NCI-H82 (cell line): ENCODE data around the gene WDFY3.
A peak's percentile ranks its signal among the peaks of the same experiment; 100 is the strongest.

Source experiments
- DNase-seq: peaks from one replicate; lab custom pipeline; 2025; lab: John Stamatoyannopoulos, UW

WDFY3 gene

DNA sequence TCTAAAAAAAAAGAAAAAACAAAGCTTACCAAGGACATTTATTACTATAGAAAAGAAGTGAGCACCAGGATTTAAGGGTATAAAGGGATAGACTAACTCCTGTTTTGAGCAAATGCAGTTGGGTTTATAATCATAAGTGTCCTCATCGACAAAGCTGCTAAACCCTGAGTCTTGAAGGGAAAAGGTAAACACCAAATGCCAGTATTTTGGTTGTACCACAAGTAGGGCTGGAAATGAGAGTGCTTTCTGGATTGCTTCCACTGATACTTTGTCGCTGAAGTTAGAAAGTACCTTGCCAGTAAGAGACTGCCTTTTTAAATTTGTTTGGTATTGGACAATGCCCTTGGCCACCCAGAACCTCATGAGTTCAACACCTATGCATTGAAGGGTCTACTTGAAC lies 53.7 kb downstream of the WDFY3 start:
- no peak for DNase-seq

DNA sequence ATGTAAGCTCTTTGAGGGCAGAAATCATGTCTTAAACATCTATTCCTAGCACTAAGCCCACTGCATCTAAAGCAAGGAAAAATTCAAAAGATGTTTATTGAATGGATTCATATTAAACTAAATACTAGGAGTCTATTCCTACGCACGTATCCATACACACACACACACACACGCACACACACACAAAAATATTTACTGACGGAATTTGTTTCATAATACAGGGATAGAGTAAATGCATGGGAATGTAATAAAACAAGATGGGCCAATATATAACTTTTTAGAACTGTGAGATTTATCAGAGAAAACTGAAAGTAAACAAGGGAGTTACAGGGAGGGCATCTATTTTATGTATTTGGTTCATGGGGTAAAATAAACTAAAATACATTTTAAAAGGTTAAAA lies 57.6 kb downstream of the WDFY3 start:
- no peak for DNase-seq

- no peak for DNase-seq
Observed at GRCh38 chr4:84907145-84907544, 59.3 kb downstream of the WDFY3 start.

DNA sequence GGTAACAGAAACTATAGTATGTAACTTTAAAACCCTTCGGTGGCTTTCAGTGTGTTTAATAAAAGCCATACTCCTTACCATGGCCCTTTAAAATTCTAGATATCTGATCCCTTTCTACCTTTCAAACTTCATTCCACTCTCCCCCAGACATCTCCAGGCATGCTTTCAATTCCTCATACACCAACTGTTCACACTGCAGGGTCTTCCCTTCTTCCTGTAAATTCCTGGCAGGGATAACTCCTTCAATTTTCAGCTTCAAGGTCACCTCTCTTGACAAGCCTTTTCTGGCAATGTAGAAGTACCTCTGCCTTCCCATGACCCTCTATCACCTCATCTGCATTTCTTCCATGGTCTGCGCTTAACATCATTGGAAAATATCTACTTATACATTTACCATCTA lies 60.8 kb downstream of the WDFY3 start:
- DNase-seq: no peak

GRCh38 chr4:84901740-84902281 lies 64.7 kb downstream of the WDFY3 start:
- no peak for DNase-seq

DNA sequence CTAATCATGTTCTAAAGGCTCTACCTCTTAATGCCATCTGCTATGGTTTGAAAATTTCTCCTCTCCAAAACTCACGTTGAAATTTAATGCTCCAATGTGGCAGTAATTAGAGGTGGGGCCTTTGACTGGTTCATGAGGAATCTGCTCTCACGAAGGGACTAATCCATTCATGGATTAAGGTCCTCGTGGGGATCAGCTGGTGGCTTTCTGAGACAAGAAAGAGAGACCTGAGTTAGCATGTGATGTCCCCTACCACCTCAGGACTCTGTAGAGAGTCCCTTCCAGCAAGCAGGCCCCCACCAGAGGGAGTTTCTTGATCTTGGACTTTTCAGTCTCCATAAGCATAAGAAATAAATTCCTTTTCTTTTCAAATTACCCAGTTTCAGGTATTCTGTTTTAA lies 65.3 kb downstream of the WDFY3 start:
- DNase-seq: peak; percentile 92

DNA sequence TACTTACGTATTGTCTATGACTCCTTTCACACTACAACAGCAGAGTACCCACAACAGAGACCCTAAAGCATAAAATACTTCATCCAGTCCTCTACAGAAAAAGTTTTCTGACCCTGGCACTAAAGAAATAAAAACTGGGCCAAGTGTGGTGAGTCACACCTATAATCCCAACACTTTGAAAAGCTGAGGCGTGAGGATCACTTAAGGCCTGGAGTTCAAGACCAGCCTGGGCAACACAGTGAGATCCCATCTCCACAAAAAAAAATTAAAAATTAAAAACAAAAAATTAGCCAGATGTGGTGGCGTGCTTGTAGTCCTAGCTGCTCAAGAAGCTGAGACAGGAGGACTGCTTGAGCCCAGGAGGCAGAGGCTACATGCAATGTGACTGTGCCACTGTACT lies 66.9 kb downstream of the WDFY3 start:
- DNase-seq: no peak

GRCh38 chr4:84897516-84897915 lies 69.0 kb downstream of the WDFY3 start:
- DNase-seq: no peak

GRCh38 chr4:84895283-84895682 lies 71.2 kb downstream of the WDFY3 start:
- DNase-seq: no peak

DNA sequence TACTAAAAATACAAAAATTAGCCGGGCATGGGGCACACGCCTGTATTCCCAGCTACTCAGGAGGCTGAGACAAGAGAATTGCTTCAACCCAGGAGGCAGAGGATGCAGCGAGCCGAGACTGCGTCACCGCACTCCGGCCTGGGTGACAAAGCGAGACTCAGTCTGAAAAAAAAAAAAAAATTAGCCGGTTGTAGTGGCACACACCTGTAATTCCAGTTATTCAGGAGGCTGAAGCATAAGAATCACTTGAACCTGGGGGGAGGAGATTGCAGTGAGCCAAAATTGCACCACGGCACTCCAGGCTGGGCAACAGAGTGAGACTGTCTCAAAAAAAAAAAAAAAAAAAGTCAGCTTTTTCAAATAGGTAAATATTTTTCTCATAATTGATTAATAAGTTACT lies 71.9 kb downstream of the WDFY3 start:
- no peak for DNase-seq

DNA sequence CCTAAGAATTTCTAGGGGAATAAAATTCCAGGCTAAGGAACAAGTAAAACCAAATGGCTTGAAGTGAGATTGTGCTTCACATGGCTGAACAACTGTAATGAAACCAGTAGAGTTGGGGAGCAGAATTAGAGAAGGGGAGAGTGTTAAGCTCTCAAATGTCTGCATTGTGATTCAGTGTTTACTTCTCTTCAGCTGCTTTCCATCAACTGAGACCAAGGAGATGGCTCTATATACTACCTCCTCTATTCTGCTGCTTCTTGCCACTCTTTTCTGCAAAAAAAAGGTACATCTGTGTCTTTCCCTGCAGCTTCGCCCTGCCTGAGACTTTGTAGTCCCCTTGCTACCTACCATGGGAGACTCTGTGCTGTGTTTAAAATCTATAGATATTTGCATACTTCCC lies 73.5 kb downstream of the WDFY3 start:
- DNase-seq: no peak

DNA sequence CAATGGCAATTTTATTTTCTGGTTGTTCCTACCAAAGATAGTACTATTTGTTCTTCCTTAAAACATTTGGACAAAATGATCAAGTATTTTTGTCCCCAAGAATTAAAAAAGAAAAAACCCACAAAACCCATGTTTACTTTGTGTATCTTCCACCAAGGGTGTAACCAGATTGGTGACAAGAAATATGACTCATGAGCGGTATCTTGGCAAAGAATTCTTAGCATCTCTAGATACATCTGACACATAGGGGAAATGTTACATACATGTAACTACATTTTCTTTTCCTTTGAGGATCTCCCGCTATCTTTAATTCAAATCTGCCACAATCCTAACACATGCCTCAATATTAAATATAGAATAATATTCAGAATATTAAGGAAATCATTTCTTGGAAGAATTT lies 78.7 kb downstream of the WDFY3 start:
- DNase-seq: no peak

- DNase-seq: no peak
Observed at GRCh38 chr4:84879651-84880200, 86.8 kb downstream of the WDFY3 start.

DNA sequence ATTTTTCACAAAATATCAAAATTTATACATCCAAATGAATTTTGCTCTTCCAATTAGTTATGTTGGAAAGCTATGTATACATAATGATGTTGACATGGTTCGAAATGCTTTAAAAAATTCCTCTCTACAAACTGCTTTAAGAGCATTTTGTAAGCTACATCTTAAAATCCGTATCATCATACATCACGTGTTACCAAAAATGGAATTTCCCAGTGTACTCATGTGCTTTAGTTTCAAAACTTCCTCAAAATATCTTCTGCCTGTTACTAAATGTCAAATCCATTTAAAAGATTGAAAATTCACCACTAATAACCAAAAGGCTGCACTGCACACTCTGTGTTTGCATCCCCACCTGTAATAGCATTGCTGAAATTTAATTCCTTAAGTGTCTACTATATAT lies 87.9 kb downstream of the WDFY3 start:
- no peak for DNase-seq

GRCh38 chr4:84878090-84878489 lies 88.4 kb downstream of the WDFY3 start:
- DNase-seq: no peak

- DNase-seq: peak; percentile 36
Observed at GRCh38 chr4:84877051-84877833, 89.2 kb downstream of the WDFY3 start.

DNA sequence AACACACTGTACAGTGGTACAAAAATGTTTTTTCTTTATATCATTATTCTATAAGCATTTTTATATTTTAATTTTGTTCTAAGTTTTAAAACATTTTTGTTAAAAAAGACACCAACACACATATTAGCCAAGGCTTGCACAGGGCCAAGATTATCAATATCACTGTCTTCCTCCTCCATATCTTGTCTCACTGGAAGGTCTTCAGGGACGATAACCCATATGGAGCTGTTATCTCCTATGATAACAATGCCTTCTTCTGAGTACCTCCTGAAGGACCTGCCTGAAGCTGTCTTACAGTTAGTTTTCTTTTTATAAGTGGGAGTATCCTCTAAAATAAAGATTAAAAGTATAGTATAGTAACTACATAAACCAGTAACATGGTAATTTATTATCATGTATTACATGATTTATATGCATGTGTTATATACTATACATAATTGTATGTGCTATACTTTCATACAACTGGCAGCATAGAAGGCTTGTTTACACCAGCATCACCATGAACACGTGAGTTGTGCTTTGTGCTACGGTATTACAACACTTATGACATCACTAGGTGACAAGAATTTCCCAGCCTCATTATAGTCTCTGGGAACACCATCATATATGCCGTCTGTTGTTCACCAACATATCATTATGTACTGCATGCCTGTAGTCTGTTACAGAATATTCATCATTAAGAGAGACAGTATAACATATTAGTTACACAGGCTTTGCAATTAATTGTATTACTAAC lies 90.7 kb downstream of the WDFY3 start:
- DNase-seq: no peak

DNA sequence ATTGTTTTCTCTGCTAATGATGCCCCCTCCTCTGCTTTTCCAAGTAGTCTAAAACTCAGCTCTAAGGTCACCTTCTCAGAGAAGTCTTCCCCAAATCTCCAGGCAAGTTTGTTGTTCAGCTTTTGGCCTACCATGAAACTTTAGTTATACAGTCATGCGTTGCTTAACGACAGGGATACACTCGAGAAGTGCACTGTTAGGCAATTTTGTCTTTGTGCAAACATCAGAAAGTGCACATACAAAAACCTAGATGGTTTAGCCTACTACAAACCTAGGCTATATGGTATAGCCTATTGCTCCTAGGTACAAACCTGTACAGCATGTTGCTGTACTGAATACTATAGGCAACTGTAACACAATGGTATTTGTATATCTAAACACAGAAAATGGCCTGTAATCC lies 91.9 kb downstream of the WDFY3 start:
- DNase-seq: no peak

- no peak for DNase-seq
Observed at GRCh38 chr4:84870398-84871163, 95.9 kb downstream of the WDFY3 start.

GRCh38 chr4:84866295-84866694 lies 100.2 kb downstream of the WDFY3 start:
- DNase-seq: no peak

- no peak for DNase-seq
Observed at GRCh38 chr4:84865600-84865999, 100.9 kb downstream of the WDFY3 start.

- DNase-seq: no peak
Observed at GRCh38 chr4:84862064-84862463, 104.4 kb downstream of the WDFY3 start.
